Ishikawa (cell line): ENCODE data around the gene CENPVL3.

Experiments
- CEBPB ChIP-seq: IDR thresholded peaks from 2 replicates; pipeline ENCODE4 v1.6.1; 2012
- CREB1 ChIP-seq: IDR thresholded peaks from 2 replicates; pipeline ENCODE4 v1.6.1; 2012; ENCODE audit warnings: low read depth
- EGR1 ChIP-seq: IDR thresholded peaks from 2 replicates; pipeline ENCODE4 v1.6.1; 2012
- EP300 ChIP-seq: IDR thresholded peaks from 2 replicates; pipeline ENCODE4 v1.6.1; 2012; ENCODE audit warnings: borderline replicate concordance
- FOXM1 ChIP-seq: IDR thresholded peaks from 2 replicates; pipeline ENCODE4 v1.6.1; 2012; ENCODE audit warnings: low read depth, borderline replicate concordance
- MAX ChIP-seq: IDR thresholded peaks from 2 replicates; pipeline ENCODE4 v1.6.1; 2012
- NFIC ChIP-seq: IDR thresholded peaks from 2 replicates; pipeline ENCODE4 v1.6.1; 2012
- RAD21 ChIP-seq: IDR thresholded peaks from 2 replicates; pipeline ENCODE4 v1.6.1; 2012; ENCODE audit warnings: low read depth
- REST ChIP-seq: IDR thresholded peaks from 2 replicates; pipeline ENCODE4 v1.6.1; 2012; ENCODE audit warnings: low read depth, mild to moderate bottlenecking
- TAF1 ChIP-seq: IDR thresholded peaks from 2 replicates; pipeline ENCODE4 v1.6.1; 2012; ENCODE audit warnings: low read depth, mild to moderate bottlenecking
- TCF12 ChIP-seq: IDR thresholded peaks from 2 replicates; pipeline ENCODE4 v1.6.1; 2012; ENCODE audit warnings: low read depth
- TEAD4 ChIP-seq: IDR thresholded peaks from 2 replicates; pipeline ENCODE4 v1.6.1; 2012
- USF1 ChIP-seq: IDR thresholded peaks from 2 replicates; pipeline ENCODE4 v1.6.1; 2012
- YY1 ChIP-seq: IDR thresholded peaks from 2 replicates; pipeline ENCODE4 v1.6.1; 2012; ENCODE audit warnings: low read depth
- ZBTB7A ChIP-seq: IDR thresholded peaks from 2 replicates; pipeline ENCODE4 v1.6.1; 2012; ENCODE audit warnings: low read depth

The CENPVL3 gene

GRCh38 chrX:51608766-51609165, 9.9 kb downstream of the CENPVL3 start:
- TF ChIP-seq MAX (no peak), TCF12 (no peak), REST (no peak), NFIC (no peak), EGR1 (no peak), TEAD4 (no peak), CEBPB (no peak), TAF1 (no peak), RAD21 (no peak)

GRCh38 chrX:51608126-51608525, 10.6 kb downstream of the CENPVL3 start:
- TF ChIP-seq TAF1 (no peak), EGR1 (no peak), MAX (no peak), CREB1 (no peak), TCF12 (no peak), USF1 (no peak), TEAD4 (no peak), YY1 (no peak), ZBTB7A (no peak), CEBPB (no peak), NFIC (no peak), RAD21 (no peak), FOXM1 (no peak), REST (no peak), EP300 (no peak)

GRCh38 chrX:51606446-51606845, 12.3 kb downstream of the CENPVL3 start:
- TF ChIP-seq MAX (no peak), EP300 (no peak), TCF12 (no peak)

GRCh38 chrX:51598899-51599298, 19.8 kb downstream of the CENPVL3 start:
- no peak for TF ChIP-seq EP300
- TF ChIP-seq RAD21, result no peak
- TF ChIP-seq CREB1, result no peak
- no peak for TF ChIP-seq MAX
- no peak for TF ChIP-seq USF1
- no peak for TF ChIP-seq FOXM1
- TF ChIP-seq EGR1, result no peak
- no peak for TF ChIP-seq REST
- TF ChIP-seq CEBPB, result no peak

- TF ChIP-seq REST (no peak), TCF12 (no peak), CREB1 (no peak), TAF1 (no peak), USF1 (no peak), NFIC (no peak), MAX (no peak), TEAD4 (no peak), FOXM1 (no peak), CEBPB (no peak), EP300 (no peak), EGR1 (no peak), RAD21 (no peak), ZBTB7A (no peak), YY1 (no peak)
Measured at GRCh38 chrX:51571874-51572273, 46.8 kb downstream of the CENPVL3 start.
